Gastroesophageal sphincter (tissue), 3 donors: ENCODE measurements around the gene JARID2.

Experiments
- CTCF ChIP-seq, 4 experiments: fragments of 200-600 bp in 2 of 4; fragments of 450-650 bp in 2 of 4; sonication (generic) in 1 of 4; IDR thresholded peaks; one replicate each; pipeline ENCODE4 v1.5.1; 2017 to 2019; ENCODE audit warnings: antibody characterized with exemption in 4 of 4, mild to moderate bottlenecking in 2 of 4, moderate library complexity in 2 of 4
- POLR2AphosphoS5 ChIP-seq: sonication (generic); formaldehyde crosslinking; IDR thresholded peaks from one replicate; pipeline ENCODE4 v1.6.1; 2017; ENCODE audit warnings: antibody characterized with exemption

DNA sequence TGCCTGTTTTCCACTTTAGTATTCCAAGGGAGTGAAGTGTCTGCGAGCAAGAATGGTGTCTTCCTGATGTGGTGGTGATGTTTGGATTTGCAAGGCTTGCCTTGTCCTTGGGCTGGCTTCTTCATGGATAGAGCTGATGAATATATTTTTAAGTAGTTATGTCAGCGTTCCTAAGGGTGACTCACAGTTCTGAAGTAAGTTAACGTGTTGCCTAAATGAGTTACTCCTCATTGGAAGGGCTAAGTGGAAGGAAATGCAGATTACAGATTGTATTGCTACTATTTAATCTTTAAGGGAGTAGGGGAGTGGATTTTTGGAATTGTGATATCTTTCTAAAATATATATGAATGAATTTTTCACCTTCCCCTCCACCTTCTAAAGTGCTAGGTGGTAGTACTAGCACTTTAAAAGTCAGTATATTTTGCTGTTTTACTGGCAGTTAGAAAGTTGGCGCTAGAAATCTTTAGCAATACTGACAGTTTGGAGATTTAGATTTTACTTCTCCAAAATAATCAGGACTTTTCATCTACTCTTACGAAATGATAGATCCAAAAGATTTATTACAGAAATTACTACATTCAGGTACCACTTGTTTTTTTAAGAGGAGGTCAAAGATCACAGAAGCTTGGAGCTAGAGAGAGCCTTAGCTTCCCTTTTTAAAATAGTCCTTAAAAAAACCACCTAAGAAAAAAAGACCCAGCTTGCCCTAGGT lies 197.4 kb downstream of the JARID2 start:
- TF ChIP-seq CTCF (IDR thresholded peaks at IDR 0.05) (peak in 1 of 4 experiments; percentile 30), POLR2AphosphoS5 (peak; percentile 62)
